ELF-1 (cell line): Measurements from ENCODE around the gene ASCC3.
"Not testable (repeated sequence)": the region's sequence is repeated elsewhere in the genome, so short reads cannot be mapped to it uniquely, and the experiment has no call there.

Experiments
- DNase-seq: peaks from one replicate; pipeline ENCODE4 v3.0.0-alpha.2; 2016; ENCODE audit warnings: low read depth, low spot score

Gene ASCC3

DNA sequence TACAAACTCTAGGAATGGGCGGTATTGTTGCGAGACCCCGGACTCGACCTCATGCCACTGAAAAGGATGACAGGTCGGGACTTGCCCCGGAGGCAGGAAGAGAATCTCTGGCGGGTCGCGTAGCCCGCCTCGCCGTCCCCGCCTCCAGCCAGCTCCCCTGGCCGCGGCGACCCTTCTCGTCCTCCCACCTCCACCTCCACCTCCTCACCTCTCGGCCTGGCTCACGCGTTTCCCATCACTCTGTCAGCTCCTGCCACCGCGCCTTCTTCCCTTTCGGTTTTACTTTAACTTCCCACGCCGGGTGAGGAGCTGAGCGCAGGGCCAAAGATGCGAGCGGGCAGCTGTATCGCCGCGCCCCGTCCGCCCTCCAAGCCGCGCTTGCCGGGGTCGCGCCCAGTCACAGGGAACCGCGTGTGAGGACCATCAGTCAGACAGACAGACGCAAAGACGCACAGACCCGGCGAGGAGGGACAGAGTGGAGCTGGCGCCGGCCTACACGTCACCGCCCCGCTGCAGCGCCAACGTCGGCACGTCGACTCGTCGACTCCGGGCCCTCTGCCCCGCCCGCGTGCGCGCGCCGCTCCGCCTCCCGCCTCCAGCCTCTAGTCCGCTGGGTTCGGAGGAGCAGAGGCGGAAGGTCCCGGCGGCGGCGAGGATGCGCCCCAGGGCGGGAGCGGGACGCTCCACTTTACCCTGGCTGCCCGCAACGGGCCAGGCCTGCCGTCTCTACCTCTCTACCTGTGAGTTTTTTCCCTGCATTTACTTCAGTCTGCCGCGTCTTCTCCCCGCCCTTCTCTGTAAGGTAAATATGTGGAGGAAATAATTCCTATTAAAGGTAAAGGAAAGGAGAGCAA, at the start of gene ASCC3:
Gene ASCC3 (minus strand): TSS at position 477 of the 854 bp plus-strand sequence. CDS start 13,332 bp downstream, outside the sequence.
- DNase-seq: peak; percentile 96

GRCh38 chr6:100925749-100926148, 44.6 kb upstream of the ASCC3 start:
- DNase-seq: no peak

DNA sequence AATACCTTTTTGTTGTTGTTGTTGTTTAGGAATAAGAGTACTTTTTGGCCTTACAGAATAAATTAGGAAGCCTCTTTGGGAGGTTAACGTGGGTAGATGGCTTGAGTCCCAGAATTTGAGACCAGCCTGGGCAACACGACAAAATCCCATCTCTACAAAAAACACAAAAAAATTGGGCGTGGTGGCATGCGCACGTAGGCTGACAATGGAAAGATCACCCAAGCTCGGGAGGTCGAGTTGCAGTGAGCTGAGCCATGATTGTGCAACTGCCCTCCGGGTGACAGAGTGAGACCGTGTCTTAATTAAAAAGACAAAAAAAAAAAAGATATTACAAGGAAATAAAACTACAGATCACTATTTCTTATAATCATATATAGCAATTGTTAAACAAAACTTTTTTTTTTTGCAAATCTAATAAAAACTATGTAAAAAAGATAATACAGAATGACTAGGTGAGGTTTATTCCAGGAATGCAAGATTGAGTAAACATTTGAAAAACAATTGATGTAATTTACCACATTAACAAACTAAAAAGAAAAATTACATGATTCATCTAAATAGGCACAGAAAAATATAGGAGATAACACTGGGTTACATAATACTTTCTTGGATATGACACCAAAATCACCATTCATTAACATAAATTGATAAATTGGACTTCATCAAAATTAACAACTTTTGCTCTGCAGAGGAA, 43.6 kb upstream of the ASCC3 start:
- no peak for DNase-seq

DNA sequence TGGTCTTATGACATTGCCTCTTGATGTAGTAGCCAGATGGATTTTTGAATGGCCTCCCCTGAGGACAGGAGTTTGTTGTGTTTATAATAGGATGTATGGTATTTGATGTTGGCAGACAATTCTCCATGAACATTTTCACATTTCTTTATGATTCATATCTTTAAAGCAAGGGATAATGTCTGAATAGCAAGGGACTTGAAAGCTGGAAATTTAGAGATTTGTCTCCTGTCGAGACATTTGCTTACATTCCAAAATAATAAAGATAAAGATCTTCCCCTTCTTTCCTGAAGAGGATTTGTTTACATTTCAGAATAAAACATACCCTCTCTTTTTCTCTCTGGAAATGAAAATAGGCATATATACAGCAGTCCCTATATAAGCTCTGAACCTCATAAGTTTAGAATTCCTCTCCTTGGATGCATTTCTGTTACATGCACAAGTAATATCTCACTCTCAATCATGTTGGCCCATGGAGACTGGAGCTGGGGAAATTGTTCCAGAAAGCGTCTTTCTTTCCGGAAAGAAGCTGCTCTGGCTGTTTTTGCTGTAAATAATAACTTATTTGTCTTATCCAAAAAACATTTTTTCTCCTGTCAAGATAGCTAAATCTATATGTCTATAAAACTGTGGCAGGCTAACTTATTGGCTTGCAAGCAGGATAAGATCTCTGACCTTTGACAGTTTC, 42.5 kb upstream of the ASCC3 start:
- DNase-seq: no peak

DNA sequence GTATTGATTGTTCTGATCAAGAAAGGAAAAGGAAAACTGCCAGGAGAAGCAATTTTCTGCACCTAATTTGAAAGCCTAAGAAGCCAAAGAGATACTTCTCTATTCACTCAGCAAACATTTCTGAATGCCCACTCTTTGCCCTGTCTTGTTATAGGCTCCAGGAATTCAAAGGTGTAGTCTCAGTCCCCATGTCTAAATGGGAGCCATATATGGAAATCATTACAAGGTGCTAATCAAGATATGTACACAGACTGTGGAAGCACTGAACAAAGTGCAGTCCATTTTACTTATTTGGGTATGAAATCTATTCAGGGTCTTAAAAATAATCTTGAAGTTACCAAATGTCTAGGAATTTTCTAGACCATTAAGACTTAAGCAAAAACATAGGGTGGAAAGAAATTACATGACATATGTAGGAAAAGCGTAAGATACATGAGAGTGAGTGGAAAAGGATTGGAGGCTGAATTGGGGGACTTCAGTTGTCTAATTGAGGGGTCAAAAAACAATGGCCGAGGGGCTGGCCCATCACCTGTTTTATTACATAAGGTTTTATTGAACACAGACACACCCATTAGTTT, 39.0 kb upstream of the ASCC3 start:
- DNase-seq: no peak

DNA sequence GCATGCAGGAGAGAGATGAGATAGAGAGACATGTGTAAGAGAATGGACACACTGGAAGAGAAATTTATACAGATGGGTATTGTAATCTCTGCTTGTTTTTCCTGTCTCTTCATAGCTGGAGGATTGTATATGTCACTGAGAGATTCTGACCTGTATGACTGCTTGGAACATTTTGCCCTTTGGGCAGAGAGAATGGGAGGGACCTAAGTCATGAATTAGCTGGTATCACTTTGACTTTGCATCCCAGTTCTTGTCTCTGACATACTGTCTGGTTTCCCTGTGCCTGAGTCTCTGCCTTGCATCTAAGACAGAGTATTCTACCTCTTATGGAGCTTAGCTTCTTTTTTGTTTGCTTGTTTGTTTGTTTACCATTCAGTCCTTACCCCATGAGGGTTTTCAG, 37.0 kb upstream of the ASCC3 start:
- no peak for DNase-seq

DNA sequence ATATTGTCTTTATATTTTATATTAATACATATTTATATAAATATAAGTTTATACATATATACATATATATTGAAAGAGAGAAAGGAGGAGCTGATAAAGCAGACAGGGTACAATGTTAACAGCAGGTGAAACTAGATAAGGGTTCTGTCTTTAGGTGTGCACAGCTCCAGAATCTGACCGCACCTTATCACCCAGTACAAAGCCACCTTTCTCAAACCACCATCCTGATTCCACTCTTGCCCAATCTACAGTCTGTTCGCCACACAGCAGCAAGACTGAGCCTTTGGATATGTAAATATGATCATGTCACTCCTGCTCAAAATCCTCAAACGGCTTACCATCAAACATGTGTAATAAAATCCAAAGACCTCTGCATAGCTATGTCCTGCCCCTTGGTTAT, 34.7 kb upstream of the ASCC3 start:
- no peak for DNase-seq

GRCh38 chr6:100913400-100914276, 32.5 kb upstream of the ASCC3 start:
- DNase-seq: peak; percentile 89

GRCh38 chr6:100906325-100906724, 25.2 kb upstream of the ASCC3 start:
- no peak for DNase-seq

- no peak for DNase-seq
These were observed 23.9 kb upstream of the ASCC3 start for GRCh38 chr6:100905067-100905466.

DNA sequence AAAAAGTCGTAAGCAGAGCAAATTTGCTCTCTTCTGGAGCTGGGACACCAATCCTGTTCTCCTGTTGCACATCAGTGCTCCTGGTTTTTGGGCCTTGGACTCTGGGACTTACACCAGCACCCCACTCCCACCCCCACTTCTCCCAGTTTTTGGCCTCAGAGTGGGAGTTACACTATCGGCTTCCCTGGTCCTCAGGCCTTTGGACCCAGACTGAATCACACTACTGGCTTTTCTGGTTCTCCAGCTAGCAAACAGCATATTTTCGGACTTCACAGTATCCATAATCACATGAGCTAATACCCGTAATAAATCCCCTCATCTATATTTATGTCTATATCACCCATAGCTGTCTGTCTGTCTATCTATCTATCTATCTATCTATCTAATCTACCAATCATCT, 23.2 kb upstream of the ASCC3 start:
- no peak for DNase-seq

- no peak for DNase-seq
These were observed 20.5 kb upstream of the ASCC3 start for GRCh38 chr6:100901582-100901981.

GRCh38 chr6:100899202-100899601, 18.1 kb upstream of the ASCC3 start:
- no peak for DNase-seq

DNA sequence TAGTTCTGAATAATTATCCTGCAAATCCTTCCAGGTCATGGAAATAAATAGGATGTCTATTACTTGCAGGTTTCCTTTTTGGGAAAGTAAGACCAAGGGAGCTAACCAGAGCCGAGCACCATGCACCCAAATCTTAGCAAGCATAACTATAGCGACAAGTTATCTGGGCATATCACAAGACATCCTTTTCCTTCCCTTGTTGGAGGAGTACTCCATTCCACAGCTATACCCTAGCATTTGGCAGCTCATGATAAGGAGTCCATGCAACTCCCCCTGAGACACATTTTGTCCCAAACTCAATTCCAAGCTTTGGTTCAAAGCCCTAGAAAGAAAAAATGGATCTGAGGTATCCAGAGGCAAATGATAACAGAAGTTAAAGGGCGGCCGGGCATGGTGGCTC, 16.5 kb upstream of the ASCC3 start:
- DNase-seq: no peak

DNA sequence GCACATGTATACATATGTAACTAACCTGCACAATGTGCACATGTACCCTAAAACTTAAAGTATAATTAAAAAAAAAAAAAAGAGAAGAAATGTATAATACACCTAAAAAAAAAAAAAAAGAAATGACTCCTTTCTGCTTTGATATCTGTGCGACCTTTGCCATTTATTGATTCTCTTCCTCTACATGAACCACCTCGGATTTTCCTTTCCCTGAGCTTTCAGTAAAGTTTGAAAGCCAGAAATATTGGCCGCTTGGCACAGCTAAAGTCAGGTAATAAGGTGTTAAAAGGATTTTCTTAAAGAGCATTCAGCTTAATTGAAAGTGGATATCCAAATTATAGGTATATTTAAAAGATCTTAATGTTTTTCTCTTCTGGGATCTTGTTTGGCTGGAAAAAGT, 12.6 kb upstream of the ASCC3 start:
- DNase-seq: no peak

DNA sequence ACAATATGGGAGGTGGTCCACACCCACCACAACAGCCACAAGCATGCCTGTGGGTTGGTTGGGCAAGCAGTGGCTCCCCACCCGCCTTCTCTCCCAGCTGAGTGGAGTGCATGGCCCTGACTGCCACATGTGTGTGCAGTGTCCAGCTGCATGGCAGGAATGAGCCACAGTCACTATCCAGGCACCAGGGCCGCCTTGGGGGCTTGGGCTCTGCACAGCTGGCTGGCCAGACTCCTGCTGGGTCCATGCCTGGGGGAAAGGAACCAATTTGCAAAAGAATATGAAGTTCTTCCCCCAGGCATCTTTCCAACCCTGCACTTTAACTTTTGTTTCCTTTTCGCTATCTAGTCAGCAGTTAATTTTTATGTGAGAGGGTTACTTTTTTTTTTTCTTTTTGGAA, 11.6 kb upstream of the ASCC3 start:
- DNase-seq: peak; percentile 88

GRCh38 chr6:100892116-100892515, 11.0 kb upstream of the ASCC3 start:
- peak; percentile 41 for DNase-seq

DNA sequence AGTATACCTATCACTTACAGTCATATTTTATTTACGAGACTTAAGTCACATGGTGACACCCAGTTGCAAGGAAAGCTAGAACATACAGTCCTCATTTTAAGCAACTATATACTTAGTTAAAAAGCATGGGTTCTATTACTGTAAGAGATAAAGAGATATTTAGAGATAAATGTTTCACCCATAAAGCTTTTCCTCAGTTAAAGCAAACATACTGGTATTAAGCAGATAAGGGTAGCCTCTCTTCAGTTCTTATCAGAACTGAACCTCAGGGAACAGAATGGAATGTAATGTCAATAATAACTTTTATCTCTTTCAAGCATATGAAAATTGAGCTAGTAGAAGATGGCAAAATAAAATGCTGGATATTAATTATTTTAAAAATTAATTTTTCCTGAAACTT, 9.9 kb upstream of the ASCC3 start:
- no peak for DNase-seq

DNA sequence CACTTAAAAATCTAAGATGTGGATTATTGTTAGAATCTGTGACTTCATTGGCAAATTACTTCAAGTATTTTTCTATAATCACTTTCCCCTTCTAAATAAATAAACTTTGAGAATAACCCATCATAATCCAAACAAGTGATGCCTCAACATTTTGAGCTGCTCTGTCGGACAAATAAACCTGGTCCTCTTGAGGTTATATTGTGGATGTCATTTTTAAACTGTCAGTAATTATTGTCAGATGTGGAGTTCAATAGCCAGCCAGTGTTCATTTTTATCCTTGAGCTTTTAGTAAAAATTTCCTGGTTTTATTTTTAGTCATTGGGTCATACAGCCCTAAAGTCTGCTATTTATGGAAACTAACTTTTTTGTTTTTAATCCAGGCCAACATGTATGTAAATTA, 9.5 kb upstream of the ASCC3 start:
- not testable (repeated sequence) for DNase-seq

GRCh38 chr6:100889351-100889750, 8.2 kb upstream of the ASCC3 start:
- DNase-seq: no peak

DNA sequence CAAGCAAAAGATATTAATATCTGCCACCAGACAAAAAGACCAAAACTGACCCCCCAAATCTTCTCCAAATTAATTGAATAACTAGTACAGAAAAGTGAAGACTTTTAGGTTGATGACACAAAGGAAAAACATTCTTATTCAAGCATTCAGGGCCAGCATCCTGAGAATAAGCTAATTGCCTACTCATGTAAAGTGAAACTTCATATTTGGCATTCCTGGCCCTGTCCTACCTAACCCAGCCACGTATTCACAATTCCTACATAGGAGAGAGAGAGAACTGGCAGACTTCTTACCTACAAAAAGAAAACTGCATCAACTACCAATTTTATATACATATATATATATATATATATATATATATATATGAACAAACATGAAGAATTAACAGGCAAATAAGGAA, 4.9 kb upstream of the ASCC3 start:
- no peak for DNase-seq
